Midbrain (tissue), 1 donor: ENCODE data around the gene QRSL1.
"Not testable (repeated sequence)": the region's sequence is repeated elsewhere in the genome, so short reads cannot be mapped to it uniquely, and the experiment has no call there.

Source experiments
- DNase-seq: peaks from one replicate; lab custom pipeline; 2025; lab: John Stamatoyannopoulos, UW

Gene QRSL1, protein sequence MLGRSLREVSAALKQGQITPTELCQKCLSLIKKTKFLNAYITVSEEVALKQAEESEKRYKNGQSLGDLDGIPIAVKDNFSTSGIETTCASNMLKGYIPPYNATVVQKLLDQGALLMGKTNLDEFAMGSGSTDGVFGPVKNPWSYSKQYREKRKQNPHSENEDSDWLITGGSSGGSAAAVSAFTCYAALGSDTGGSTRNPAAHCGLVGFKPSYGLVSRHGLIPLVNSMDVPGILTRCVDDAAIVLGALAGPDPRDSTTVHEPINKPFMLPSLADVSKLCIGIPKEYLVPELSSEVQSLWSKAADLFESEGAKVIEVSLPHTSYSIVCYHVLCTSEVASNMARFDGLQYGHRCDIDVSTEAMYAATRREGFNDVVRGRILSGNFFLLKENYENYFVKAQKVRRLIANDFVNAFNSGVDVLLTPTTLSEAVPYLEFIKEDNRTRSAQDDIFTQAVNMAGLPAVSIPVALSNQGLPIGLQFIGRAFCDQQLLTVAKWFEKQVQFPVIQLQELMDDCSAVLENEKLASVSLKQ

DNA sequence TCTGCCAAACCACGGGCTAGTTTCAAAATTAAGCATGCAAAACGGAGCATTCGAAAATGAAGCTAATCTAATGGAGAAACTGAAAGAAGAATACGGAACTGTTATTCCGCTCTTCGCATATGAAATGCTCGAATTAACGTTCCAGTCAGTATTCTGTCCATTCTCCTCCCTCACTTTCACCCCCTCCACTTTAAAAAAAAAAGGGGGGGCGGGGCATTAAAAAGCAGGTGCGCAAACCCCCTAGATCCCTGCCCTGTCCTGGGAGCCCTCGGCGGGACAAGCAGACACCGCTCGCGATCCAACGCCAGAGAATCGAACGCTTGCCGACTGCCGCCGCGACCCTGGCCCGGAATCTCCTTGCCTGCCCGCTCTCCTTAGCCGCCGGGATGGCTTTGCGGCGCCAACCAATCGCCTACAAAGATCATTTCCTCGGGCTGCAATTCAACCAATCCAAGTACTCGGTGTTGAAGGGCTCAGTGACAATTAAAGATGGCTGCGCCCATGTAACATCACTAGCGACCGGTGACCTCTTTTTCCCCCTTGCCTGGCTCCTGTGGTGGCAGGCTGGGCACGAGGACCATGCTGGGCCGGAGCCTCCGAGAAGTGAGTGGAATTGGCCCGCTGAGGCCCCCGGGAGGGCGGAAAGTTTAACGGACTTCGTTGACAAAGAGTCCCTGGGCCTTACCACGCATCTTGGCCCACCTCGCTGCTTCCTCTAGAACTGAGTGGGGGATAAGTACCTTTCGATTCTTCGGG lies at the start of gene QRSL1, which contains the start of gene RTN4IP1:
Gene QRSL1 (plus strand): TSS at position 476 of the 756 bp plus-strand sequence. CDS start 104 bp downstream, at position 580.
Gene RTN4IP1 (minus strand): TSS at position 396 of the 756 bp plus-strand sequence. CDS start 477 bp downstream, outside the sequence.
- DNase-seq: peak; percentile 94

- no peak for DNase-seq
Observed at GRCh38 chr6:106581468-106581867, 47.9 kb upstream of the QRSL1 start.

GRCh38 chr6:106586815-106587415 lies 42.5 kb upstream of the QRSL1 start:
- no peak for DNase-seq

- DNase-seq: not testable (repeated sequence)
Observed at GRCh38 chr6:106588937-106589336, 40.4 kb upstream of the QRSL1 start.

GRCh38 chr6:106591111-106591825 lies 38.1 kb upstream of the QRSL1 start:
- no peak for DNase-seq

DNA sequence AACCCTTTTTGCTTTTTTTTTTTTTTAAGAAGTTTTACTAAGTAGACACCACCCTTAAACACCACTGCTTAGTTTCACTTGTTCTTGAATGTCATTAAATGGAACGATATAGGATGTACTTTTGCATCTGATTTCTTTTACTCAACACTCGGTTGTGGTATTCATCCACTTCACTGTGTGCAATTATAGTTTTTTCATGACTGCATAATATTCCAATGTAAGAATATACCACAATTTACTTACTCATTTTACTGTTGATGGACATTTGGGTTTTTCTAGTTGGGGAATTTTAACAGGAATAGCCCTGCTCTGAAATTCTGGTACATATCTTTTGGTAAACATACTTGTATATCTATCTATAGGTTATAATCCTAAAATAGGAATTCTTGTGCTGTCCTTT lies 29.9 kb upstream of the QRSL1 start:
- no peak for DNase-seq

DNA sequence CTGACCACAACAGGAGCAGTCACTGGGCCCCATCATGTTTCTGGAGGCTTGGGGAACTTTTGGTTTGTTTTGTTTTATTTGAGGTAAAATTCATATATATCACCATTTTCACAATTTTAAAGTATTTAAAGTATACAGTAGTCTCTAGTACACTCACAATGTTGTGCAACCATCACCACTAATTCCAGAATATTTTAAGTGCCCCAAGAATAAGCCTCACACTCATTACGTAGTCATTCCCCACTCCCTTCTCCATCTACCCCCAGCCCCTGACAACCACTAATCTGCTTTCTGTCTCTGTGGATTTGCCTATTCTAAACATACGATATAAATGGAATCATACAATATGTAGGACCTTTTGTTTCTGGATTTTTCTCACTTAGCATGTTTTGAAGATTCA lies 29.0 kb upstream of the QRSL1 start:
- no peak for DNase-seq

DNA sequence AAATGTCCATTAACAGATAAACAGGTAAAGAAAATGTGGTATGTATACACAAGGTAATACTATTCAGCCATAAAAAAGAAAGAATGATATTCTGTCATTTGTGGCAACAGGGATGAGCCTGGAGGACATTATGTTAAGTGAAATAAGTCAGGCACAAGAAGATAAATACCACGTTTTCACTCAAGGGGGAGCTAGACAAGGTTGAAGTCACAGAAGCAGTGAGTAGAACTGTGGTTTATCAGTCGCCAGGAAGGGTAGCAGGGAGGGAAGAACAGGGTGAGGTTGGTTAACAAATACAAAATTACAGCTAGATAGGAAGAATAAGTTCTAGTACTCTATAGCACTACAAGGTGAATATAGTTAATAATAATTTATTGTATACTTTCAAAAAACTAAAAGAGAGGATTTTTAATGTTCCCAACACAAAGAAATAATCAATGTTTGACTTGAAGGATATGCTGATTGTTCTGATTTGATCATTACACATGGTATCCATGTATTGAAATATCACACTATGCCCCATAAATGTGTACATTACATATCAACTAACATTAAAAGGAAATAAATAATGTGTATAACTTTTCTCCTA lies 21.2 kb upstream of the QRSL1 start:
- DNase-seq: no peak

DNA sequence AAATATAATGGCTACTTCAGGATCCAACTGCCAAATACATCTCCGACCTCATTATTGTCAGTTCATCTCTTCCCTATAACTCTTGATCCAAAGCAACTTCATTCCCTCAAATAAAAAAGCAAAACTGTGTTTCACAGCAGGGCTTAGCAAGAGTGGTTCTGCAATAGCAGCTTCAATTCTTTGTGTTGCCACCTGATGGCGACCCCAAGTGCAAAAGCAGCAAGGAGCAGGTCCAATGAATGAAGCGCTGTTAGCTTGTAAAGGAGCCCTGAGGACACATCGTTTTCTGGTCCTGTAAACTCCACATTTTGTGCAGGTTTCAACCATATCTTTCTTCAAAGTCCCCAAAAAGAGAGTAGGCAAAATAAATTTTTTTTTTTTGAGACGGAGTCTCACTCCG lies 19.7 kb upstream of the QRSL1 start:
- no peak for DNase-seq

- DNase-seq: no peak
Observed at GRCh38 chr6:106611030-106611429, 18.3 kb upstream of the QRSL1 start.

DNA sequence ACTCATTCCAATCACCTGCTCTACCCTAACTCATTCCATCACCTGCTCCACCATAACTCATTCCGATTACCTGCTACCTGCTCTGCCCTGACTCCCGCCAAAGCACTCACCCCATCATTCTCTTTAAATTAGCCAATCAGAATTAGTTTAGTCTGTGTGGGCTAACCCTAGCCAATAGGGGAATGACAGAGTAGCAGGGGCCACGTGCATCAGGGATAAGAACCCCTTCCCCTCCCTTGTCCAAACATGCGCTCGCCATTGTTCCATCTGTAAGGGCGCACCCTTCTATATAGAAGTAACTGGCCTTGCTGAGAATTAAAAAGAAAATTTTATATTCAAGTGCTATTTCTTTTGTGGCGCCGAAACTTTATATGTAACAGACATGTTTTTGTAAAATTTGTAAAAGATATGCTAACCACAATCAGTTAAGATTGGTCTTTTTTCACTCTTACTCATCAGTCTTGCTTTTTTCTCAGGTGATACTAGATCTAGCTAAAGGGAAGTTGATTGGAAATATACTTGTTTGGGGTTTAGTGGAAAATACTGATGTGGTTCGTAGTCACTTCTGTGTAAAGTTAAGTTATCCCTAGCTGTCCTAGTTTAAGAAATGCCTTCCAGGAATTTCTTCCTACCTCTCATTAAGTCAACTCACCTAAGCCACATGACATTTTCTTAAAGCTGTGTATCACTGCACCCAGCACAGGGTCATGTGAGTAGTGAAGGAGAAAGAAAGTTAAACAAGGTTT lies 16.5 kb upstream of the QRSL1 start:
- no peak for DNase-seq

- no peak for DNase-seq
Observed at GRCh38 chr6:106613590-106613989, 15.8 kb upstream of the QRSL1 start.

DNA sequence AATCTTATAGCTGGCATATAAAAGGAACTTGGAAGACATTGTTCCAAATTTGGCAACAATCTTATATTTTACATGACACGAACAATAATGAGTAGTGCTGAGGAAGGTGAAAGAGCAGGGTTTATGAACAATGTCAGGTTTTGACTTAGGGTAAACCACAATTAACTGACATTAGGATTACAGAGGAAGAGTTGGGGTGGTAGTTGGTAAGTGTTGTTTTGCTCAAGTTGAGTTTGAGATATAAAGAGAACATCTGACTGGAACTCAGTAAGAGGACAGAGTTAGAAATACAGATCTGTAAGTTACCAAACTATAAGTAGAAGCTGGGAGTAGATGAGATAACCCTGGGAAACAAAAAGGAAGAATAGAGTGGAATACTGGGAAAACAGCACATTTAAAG lies 15.2 kb upstream of the QRSL1 start:
- DNase-seq: no peak

DNA sequence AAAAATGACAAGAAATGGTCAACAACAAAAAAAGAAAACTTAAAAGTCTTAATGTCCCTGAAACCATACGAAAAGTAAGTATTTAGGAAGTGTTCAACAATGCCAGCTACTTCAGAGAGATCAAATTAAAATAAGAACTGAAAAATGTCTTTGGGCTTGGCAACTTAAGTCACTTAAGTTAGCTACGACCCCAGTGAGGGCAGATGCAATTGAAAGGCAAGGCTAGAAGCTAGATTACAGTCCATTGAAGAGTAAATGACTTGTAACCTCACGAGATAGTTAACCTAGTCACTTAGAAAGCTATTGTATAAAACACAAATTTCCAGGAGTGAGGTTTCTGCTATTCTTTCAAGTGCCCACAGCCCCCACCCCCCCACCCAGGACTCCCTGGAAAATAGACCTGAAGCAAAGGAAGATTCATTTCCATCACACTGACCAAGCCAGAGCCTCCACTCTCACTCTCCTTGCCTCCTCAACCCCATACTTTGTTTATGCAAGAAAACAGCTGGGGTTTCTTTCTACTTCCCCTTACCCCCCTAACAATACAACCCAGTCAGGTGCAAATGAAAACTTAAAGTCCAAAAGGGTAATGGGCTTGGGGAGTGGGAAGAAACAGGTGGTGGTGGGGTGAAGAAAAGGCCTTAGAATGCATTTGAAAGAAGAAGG lies 14.7 kb upstream of the QRSL1 start:
- no peak for DNase-seq

DNA sequence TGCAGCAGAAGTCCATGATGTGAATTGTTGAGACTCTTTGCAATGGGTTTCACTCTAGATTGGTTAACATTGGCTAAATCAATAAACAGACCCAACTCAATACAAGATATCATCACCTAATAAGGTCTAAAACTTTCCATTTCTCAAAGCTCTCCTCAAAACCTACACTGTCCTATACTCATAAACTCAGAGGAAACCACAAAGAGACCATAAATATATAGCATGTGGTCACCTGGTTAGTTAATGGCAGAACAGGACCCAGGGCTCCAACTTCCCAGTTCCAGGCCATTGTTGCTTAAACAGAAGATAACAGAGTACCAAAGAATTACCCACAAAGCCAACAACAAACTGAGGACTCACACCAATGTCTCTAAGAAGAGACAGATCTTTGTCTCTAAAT lies 12.1 kb upstream of the QRSL1 start:
- no peak for DNase-seq

DNA sequence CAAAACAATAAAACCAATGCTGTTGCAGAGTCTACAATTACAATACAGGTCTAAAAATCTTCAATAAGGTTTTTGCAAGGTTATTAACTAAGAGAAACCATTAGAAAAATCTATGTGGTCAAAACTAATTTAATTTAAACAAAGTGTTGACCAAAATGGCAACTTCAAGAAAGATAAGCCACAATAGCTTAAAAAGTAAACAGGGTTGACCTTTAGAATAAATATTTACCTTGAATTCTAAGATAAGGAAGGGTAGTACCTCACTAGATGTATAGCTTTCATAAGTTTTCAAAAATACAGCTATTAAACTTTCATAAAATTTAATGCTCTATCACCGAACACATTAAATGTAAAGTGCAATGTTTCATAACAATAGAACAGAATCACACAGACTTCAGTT lies 11.5 kb upstream of the QRSL1 start:
- no peak for DNase-seq

GRCh38 chr6:106618324-106618723 lies 11.1 kb upstream of the QRSL1 start:
- no peak for DNase-seq

DNA sequence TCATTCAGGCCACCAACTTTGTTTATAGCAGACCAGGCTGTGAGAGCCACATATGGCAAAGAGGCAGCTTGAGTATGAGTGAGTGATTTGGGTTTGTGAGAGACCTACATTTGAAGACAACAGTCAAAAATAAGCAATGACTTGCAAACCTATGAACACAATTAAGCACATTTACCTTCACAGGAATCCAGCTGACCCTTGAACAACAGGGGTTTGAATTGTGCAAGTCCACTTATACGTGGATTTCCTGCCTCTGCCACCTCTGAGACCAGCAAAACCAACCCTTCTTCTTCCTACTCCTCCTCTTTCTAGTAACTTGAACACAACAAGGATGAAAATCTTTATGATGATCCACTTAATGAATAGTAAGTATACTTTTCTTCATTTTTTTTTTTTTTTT lies 10.2 kb upstream of the QRSL1 start:
- no peak for DNase-seq

DNA sequence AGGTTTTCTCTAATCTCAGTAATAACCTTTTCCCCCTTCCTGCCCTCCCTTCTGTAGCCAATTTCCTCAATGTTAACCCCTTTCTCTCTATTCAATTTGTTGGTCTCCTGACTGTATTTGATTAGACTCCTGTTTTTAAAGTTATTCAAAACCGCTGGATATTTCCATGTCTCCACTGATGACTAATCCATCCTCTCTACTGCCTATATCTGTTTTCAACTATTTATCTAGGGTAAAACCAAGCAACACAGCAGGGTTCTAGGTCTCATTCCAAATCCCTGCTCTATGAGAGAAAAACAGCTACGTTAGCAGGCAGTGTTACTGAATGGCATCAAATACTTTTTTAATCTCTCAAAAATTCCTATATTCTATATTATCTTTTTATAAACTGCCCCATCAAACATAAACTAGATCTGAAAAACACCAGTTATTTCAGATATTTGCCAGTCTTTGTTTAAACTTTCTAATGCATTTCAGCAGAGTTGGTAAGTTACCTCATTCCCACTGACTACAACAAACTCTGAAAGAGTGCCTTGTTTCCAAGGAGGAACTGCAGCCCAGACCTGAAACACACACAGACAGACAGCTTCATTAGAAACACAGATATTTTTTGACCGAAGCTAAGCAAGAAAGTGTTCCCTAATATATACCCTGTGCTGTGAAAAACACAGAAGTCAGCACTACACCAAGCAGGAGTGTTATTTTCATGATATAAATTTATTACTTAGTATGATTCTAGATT lies 8.3 kb upstream of the QRSL1 start:
- DNase-seq: no peak
